HUES64 (cell line): ENCODE measurements around the gene UBE2M.
A peak's percentile ranks its signal among the peaks of the same experiment; 100 is the strongest.

ENCODE experiments used
- H3K27ac ChIP-seq: 2 replicates; pipeline ENCODE4 v1.7.0; 2013; ENCODE audit warnings: low read depth, low read length, inconsistent platforms
- H3K27me3 ChIP-seq: 2 replicates; pipeline ENCODE4 v1.6.1; 2013; ENCODE audit warnings: mild to moderate bottlenecking, low read length; ENCODE audit not compliant: insufficient read depth
- H3K36me3 ChIP-seq: 2 replicates; pipeline ENCODE4 v1.6.1; 2013; ENCODE audit warnings: mild to moderate bottlenecking, low read length; ENCODE audit not compliant: insufficient read depth
- H3K4me1 ChIP-seq: 2 replicates; pipeline ENCODE4 v1.6.1; 2013; ENCODE audit warnings: mild to moderate bottlenecking, low read length, moderate library complexity; ENCODE audit not compliant: insufficient read depth
- H3K4me3 ChIP-seq: 2 replicates; pipeline ENCODE4 v1.5.1; 2013; ENCODE audit warnings: mild to moderate bottlenecking, low read length, moderate library complexity
- H3K9ac ChIP-seq: 2 replicates; pipeline ENCODE4 v1.6.1; 2013; ENCODE audit warnings: mild to moderate bottlenecking, low read depth, low read length
- H3K9me3 ChIP-seq: 2 replicates; pipeline ENCODE4 v1.6.1; 2013; ENCODE audit warnings: low read depth, low read length; ENCODE audit not compliant: insufficient read depth
- WGBS: fragments of 150-250, 120-280 bp; methylation state at CpG from one replicate; pipeline ENCODE4 v1.1.7; 2013; ENCODE audit warnings: missing lambda C conversion rate; 5-methylcytosine and 5-hydroxymethylcytosine counted together

UBE2M gene

GRCh38 chr19:58559275-58560006 lies 1.0 kb upstream of the UBE2M start:
- Histone ChIP-seq H3K9ac (peak overlapping the region; percentile 99), H3K27me3 (peaks cover 30% of the 10 kb centered on the region), H3K9me3 (no peaks in the 10 kb centered on the region), H3K4me3 (peak overlapping the region; percentile 66), H3K36me3 (peaks cover 11% of the 10 kb centered on the region), H3K27ac (peak overlapping the region; percentile 100), H3K4me1 (no peaks in the 10 kb centered on the region)
- WGBS = 1% methylated on average over 33 of the region's 33 CpGs

GRCh38 chr19:58558623-58559274 lies 338 bp upstream of the UBE2M start:
- no peaks in the 10 kb centered on the region for H3K4me1 ChIP-seq
- H3K4me3 ChIP-seq = peak overlapping the region; percentile 66
- peaks cover 27% of the 10 kb centered on the region for H3K27me3 ChIP-seq
- H3K36me3 ChIP-seq = peaks cover 11% of the 10 kb centered on the region
- peak overlapping the region; percentile 99 for H3K9ac ChIP-seq
- WGBS = under 1% methylated on average over 76 of the region's 76 CpGs
- H3K9me3 ChIP-seq = no peaks in the 10 kb centered on the region
- peak overlapping the region; percentile 100 for H3K27ac ChIP-seq

GRCh38 chr19:58557221-58558065 lies 968 bp downstream of the UBE2M start:
- Histone ChIP-seq H3K27me3 (peaks cover 14% of the 10 kb centered on the region), H3K4me3 (peak overlapping the region; percentile 66), H3K36me3 (peaks cover 14% of the 10 kb centered on the region), H3K27ac (peak overlapping the region; percentile 32; the same call in 1 of the 2 replicates), H3K9ac (peak overlapping the region; percentile 99), H3K4me1 (no peaks in the 10 kb centered on the region), H3K9me3 (no peaks in the 10 kb centered on the region)
- 43% methylated on average over 12 of the region's 12 CpGs for WGBS

GRCh38 chr19:58556622-58557220 lies 1.7 kb downstream of the UBE2M start:
- Histone ChIP-seq H3K36me3 (peaks cover 22% of the 10 kb centered on the region), H3K27me3 (peaks cover 7% of the 10 kb centered on the region), H3K9ac (peak overlapping the region; percentile 99; the same call in 1 of the 2 replicates), H3K4me3 (peak overlapping the region; percentile 66), H3K9me3 (no peaks in the 10 kb centered on the region), H3K27ac (no peak overlapping the region), H3K4me1 (no peaks in the 10 kb centered on the region)
- WGBS = 90% methylated on average over 10 of the region's 10 CpGs

- Histone ChIP-seq H3K9ac (no peak overlapping the region), H3K27ac (no peak overlapping the region), H3K4me1 (no peaks in the 10 kb centered on the region)
These were observed 2.3 kb downstream of the UBE2M start for GRCh38 chr19:58555920-58556621.

GRCh38 chr19:58555369-58555885 lies 3.0 kb downstream of the UBE2M start:
- no peaks in the 10 kb centered on the region for H3K4me1 ChIP-seq
- no peaks in the 10 kb centered on the region for H3K9me3 ChIP-seq
- peaks cover 35% of the 10 kb centered on the region for H3K36me3 ChIP-seq
- H3K4me3 ChIP-seq = peak overlapping the region; percentile 78
- H3K27ac ChIP-seq = peak overlapping the region; percentile 95
- H3K9ac ChIP-seq = peak overlapping the region; percentile 62
- 75% methylated on average over 4 of the region's 4 CpGs for WGBS
- no peaks in the 10 kb centered on the region for H3K27me3 ChIP-seq

More at GRCh38 chr19:58555920-58556621, 2.3 kb downstream of the UBE2M start:
- WGBS = 96% methylated on average over 16 of the region's 16 CpGs
- Histone ChIP-seq H3K36me3 (peaks cover 28% of the 10 kb centered on the region), H3K27me3 (0 out of 2 replicates have a peak, but pooled peaks cover under 1% of the 10 kb centered on the region), H3K4me3 (no peak overlapping the region), H3K9me3 (no peaks in the 10 kb centered on the region)

GRCh38 chr19:58554494-58555368 lies 3.7 kb downstream of the UBE2M start, which contains the start of gene CHMP2A:
TSS of gene CHMP2A (minus strand) at chr19:58555105. CDS start at chr19:58554212, 893 bp downstream.
- Histone ChIP-seq H3K4me1 (no peaks in the 10 kb centered on the region), H3K27ac (peak within 1 kb of the TSS; percentile 95), H3K9ac (peak within 1 kb of the TSS; percentile 84), H3K27me3 (no peaks in the 10 kb centered on the region), H3K36me3 (peaks cover 42% of the 10 kb centered on the region), H3K4me3 (peak within 1 kb of the TSS; percentile 78), H3K9me3 (no peaks in the 10 kb centered on the region)
- 2% methylated on average over 69 of the region's 69 CpGs for WGBS

- peak overlapping the region; percentile 79 for H3K27ac ChIP-seq
- WGBS = 73% methylated on average over 18 of the region's 18 CpGs
- no peaks in the 10 kb centered on the region for H3K4me1 ChIP-seq
- peak overlapping the region; percentile 84 for H3K9ac ChIP-seq
- H3K27me3 ChIP-seq = no peaks in the 10 kb centered on the region
- H3K9me3 ChIP-seq = no peaks in the 10 kb centered on the region
- H3K36me3 ChIP-seq = peaks cover 49% of the 10 kb centered on the region
- H3K4me3 ChIP-seq = peak overlapping the region; percentile 78
These were observed 4.5 kb downstream of the UBE2M start for GRCh38 chr19:58553799-58554493.

- WGBS = 94% methylated on average over 2 of the region's 2 CpGs
These were observed 5.8 kb downstream of the UBE2M start for GRCh38 chr19:58552655-58553054.

More at GRCh38 chr19:58552655-58553054, 5.8 kb downstream of the UBE2M start:
- H3K9me3 ChIP-seq = no peaks in the 10 kb centered on the region
- peaks cover 62% of the 10 kb centered on the region for H3K36me3 ChIP-seq
- H3K9ac ChIP-seq = no peak overlapping the region
- H3K27ac ChIP-seq = no peak overlapping the region
- no peaks in the 10 kb centered on the region for H3K27me3 ChIP-seq
- H3K4me1 ChIP-seq = no peaks in the 10 kb centered on the region
- H3K4me3 ChIP-seq = no peak overlapping the region
